ENCODE data around the gene MMP13.

The MMP13 gene

GRCh38 chr11:102900346-102900745 is 55.2 kb downstream of the MMP13 start:
- TF ChIP-seq CTCF (conservative IDR thresholded peaks at IDR 0.05; ENCODE audit: low read depth, low read length): no peak
- no peak for DNase-seq (ENCODE audit: low read depth)
- H3K4me3 ChIP-seq (ENCODE audit: low read depth, low read length): no peak overlapping the region

Data from choroid plexus epithelial cell (primary cell).